Prostate gland (tissue), 2 donors: ENCODE measurements around the gene CST1.

Experiments used
- CTCF ChIP-seq, 4 experiments: fragments of 200-600 bp in 2 of 4; fragments of 450-650 bp in 2 of 4; sonication (generic) in 2 of 4; IDR thresholded peaks; 1 replicate in 3 of 4; 2 replicates in 1 of 4; pipeline ENCODE4 v1.5.1; 2016 to 2019; ENCODE audit warnings: antibody characterized with exemption in 4 of 4, mild to moderate bottlenecking in 2 of 4, moderate library complexity in 2 of 4
- POLR2A ChIP-seq: fragments of 450-650 bp; IDR thresholded peaks from one replicate; pipeline ENCODE4 v1.6.1; 2016; ENCODE audit warnings: antibody characterized with exemption, mild to moderate bottlenecking

- TF ChIP-seq CTCF (IDR thresholded peaks at IDR 0.05) = no peak
- no peak for TF ChIP-seq POLR2A
Measured at GRCh38 chr20:23773127-23773526, 22.4 kb upstream of the CST1 start.
